GM12864 (cell line): ENCODE data around the gene RRBP1.

Experiments
- DNase-seq: peaks from one replicate; pipeline ENCODE4 v3.0.0-alpha.2; 2011; ENCODE audit warnings: low read depth
- H3K4me3 ChIP-seq: 2 replicates; pipeline ENCODE4 v1.5.1; 2011; ENCODE audit warnings: mild to moderate bottlenecking, low read depth, low read length, control low read depth
- TF ChIP-seq, protein P1 (sequence below): IDR thresholded peaks from 2 replicates; pipeline ENCODE4 v1.5.1; 2011; ENCODE audit warnings: low read depth, mild to moderate bottlenecking, moderate library complexity, low read length, control low read depth, inconsistent platforms; ENCODE audit errors: missing control alignments

The RRBP1 gene

DNA sequence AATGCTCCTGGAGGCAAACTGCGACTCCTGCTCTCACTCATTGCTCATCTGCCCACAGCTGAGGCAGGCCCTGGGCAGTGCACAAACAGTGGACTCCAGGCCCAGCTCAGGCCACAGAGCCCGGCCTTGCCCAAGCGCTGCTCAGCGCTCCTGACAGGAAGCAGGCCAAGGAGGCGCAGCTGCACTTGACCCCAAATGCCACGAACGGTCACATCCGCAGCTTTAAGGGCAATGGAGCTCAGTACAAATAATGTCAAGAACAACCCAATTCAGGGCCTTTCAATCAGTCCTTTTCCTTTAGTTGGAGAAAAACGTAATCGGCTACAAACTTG, 33.8 kb downstream of the RRBP1 start:
- TF ChIP-seq, protein P1, sequence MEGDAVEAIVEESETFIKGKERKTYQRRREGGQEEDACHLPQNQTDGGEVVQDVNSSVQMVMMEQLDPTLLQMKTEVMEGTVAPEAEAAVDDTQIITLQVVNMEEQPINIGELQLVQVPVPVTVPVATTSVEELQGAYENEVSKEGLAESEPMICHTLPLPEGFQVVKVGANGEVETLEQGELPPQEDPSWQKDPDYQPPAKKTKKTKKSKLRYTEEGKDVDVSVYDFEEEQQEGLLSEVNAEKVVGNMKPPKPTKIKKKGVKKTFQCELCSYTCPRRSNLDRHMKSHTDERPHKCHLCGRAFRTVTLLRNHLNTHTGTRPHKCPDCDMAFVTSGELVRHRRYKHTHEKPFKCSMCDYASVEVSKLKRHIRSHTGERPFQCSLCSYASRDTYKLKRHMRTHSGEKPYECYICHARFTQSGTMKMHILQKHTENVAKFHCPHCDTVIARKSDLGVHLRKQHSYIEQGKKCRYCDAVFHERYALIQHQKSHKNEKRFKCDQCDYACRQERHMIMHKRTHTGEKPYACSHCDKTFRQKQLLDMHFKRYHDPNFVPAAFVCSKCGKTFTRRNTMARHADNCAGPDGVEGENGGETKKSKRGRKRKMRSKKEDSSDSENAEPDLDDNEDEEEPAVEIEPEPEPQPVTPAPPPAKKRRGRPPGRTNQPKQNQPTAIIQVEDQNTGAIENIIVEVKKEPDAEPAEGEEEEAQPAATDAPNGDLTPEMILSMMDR, result no peak
- no peak for DNase-seq
- no peak overlapping the region for H3K4me3 ChIP-seq

DNA sequence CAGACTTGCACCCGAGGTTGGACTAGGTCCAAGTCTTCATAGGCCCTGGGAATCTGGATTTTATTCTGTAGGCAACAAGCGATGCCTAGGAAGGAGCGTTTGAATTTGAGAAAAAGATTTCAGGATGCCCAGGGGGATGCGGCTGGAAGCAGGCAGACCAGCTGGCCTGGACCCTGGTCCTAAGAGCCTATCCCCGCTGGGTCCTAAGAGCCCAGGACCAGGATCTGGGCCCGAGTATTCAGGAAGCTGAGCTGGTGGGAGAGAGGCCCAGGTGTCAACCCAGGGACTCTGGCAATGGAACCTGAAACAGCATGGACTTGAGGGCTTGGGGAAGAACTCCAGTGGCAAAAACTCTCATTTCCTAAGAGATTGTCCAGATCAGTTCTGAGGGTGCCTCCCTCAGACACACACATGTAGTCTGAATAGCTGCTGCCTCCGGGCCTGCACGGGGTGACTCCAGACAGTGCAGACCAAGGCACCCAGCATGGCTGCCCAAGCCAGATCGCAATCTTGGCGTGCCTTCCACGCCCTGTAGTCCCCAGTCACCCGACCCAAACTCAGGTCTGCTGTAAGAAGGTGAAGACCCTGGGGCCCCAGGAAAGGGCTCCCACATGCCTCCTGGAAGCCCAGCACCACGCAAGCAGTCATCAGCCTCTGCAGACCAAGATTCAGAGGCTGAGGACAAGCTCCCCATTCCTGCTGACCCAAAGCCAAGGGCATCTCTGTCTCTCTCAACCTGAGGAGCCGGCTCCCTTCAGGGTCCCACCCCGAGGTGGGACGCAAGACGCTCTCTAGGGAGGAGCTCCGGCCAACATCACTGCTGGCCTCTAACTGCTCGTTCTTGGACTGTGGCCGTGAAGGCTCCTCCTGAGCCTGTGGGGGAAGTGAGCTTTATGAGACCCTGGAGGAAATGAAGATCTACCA, 34.4 kb downstream of the RRBP1 start:
- no peak for DNase-seq
- TF ChIP-seq, protein P1, result no peak
- H3K4me3 ChIP-seq, result no peak overlapping the region

DNA sequence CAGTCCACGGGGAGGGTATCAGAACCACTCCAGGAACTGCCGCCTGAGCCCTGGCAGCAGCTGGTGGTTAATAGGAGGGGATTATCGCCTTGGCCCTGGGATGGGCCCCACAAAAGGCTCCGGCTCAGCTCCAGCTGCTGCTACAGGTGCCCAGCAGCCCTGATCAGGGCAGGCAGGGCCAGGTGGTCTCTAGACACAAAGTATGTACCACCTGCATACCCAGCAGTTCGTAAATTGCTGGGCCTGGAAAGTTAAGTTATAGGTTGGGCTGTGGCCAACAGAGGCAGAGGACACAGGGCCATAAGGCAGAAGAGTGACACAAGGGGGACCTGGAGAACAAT, 35.1 kb downstream of the RRBP1 start:
- TF ChIP-seq, protein P1, result no peak
- H3K4me3 ChIP-seq, result no peak overlapping the region
- DNase-seq, result no peak

DNA sequence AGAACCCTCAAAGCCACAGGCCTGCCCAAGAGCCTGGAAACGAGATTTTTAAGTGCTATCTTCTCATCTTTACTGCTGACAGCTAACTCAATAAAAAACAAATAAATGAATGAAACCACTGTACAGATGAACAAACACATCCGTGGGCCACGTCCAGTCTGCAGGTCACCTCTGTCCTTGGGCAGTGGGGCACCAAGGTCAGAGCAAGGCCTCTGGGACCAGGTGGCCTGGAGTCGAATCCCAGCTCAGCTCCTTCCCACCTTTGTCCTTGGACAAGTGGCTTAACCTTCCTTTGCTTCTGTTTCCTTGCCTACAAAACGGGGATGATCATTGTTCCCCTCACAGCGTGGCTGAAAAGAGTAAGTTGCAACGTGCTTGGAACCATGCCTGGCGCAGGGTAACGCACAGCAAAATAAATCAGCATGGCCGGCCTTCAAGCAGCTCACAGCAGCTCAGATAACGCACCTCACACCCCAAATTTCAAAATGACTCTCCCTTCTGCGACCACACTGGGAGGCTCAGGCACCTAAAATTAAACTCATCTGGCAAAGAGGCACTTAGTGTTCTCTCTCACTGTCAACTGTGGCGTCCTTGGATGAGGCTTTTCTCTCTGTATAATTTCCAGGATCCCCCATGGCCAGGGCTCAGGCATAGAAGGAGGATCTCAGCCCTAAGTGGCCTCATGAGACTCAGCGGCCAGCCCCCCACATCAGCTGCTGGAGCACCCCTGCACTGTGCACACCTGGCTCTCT, 35.7 kb downstream of the RRBP1 start:
- no peak for DNase-seq
- TF ChIP-seq, protein P1, result no peak
- H3K4me3 ChIP-seq, result no peak overlapping the region

DNA sequence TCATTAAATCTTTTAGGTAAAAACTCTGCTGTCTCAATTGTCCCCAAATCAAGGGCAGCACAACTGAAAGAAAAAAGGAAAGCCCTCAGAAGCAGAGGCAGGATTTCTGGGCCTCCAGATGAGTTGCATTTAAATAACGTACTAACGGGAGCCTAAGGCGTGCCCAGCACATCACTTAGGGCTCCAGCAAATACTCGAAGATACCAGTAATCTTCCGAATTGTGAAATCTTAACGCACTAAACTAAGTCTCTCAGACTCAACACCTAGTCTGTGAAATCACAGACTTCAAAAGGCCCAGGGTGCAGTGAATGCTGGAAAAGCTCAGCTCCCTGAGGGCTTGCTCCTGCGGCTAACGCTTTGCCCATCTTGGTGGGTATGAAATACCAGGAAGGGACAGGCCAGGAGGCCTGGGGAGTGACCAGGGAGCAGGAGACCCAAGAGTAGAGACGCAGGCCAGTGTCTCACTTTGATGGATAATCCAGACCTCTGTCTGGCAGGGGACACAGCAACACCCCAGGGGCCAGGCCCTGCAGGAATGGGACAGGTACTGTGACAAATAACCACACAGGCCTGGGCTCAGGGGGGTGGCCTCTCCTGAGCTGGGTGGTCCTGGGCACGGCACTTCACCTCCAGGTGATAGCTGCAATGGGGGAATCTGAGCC, 36.4 kb downstream of the RRBP1 start:
- H3K4me3 ChIP-seq, result no peak overlapping the region
- DNase-seq, result no peak
- TF ChIP-seq, protein P1, result no peak

DNA sequence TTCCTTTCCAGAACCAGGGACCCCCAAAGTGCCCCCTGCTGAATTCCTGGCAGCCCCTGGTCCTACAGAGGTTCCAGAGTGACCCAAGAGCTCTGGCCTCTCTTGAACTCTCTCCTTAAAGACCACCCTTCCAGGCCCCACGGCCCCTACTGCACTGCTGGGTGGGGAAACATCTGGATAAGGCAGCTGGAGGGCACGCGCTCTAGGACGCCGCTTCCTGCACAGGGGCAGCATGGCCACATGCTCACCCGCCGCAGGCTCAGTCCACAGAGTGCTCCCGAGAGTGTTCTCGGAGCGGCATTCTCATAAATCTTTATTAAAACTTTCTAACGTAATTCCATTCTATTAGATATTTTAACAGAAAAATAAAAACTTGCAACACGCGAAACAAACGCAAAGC, 37.0 kb downstream of the RRBP1 start:
- H3K4me3 ChIP-seq, result no peak overlapping the region
- DNase-seq, result no peak
- TF ChIP-seq, protein P1, result no peak
